ENCODE results near the gene DNAJC15.

The DNAJC15 gene

GRCh38 chr13:43008596-43008995 is 14.8 kb upstream of the DNAJC15 start:
- POLR2A ChIA-PET, result no interaction called here
- no peak for TF ChIP-seq CTCF (IDR thresholded peaks at IDR 0.05; ENCODE audit: control extremely low read depth, extremely low read depth, low read depth, missing control alignments)
- CTCF ChIA-PET, result no interaction called here
- DNase-seq (ENCODE audit: extremely low spot score), result no peak

- no peak for TF ChIP-seq CTCF (IDR thresholded peaks at IDR 0.05; ENCODE audit: control extremely low read depth, extremely low read depth, low read depth, missing control alignments)
- no peak for DNase-seq (ENCODE audit: extremely low spot score)
- ChIA-PET POLR2A (no interaction called here), CTCF (no interaction called here)
Measured at GRCh38 chr13:43009506-43009905, 13.9 kb upstream of the DNAJC15 start.

- CTCF ChIA-PET, result interaction anchor here (0.8 to 1.5 kb wide), 7 partner anchors 9 to 751 kb away, joined by 3 to 7 read pairs (median 3); partner anchors contain the start of gene DNAJC15
- POLR2A ChIA-PET, result no interaction called here
- no peak for DNase-seq (ENCODE audit: extremely low spot score)
- TF ChIP-seq CTCF (IDR thresholded peaks at IDR 0.05; ENCODE audit: control extremely low read depth, extremely low read depth, low read depth, missing control alignments), result no peak
Measured at GRCh38 chr13:43014162-43014561, 9.2 kb upstream of the DNAJC15 start.

GRCh38 chr13:43016226-43016625 is 7.2 kb upstream of the DNAJC15 start:
- ChIA-PET POLR2A (no interaction called here), CTCF (interaction anchor here (0.8 kb wide), 1 partner anchor 9 kb away, joined by 3 read pairs; no protein-coding TSS in a partner anchor)
- no peak for TF ChIP-seq CTCF (IDR thresholded peaks at IDR 0.05; ENCODE audit: control extremely low read depth, extremely low read depth, low read depth, missing control alignments)
- no peak for DNase-seq (ENCODE audit: extremely low spot score)

- CTCF ChIA-PET, result interaction anchor here (0.8 to 1.2 kb wide), 2 partner anchors 17 to 50 kb away, joined by 3 to 6 read pairs; no protein-coding TSS in a partner anchor
Measured at GRCh38 chr13:43019811-43020210, 3.6 kb upstream of the DNAJC15 start.

GRCh38 chr13:43020794-43021193 is 2.6 kb upstream of the DNAJC15 start:
- no peak for DNase-seq (ENCODE audit: extremely low spot score)
- ChIA-PET CTCF (no interaction called here), POLR2A (no interaction called here)
- no peak for TF ChIP-seq CTCF (IDR thresholded peaks at IDR 0.05; ENCODE audit: control extremely low read depth, extremely low read depth, low read depth, missing control alignments)

More at GRCh38 chr13:43019811-43020210, 3.6 kb upstream of the DNAJC15 start:
- DNase-seq (ENCODE audit: extremely low spot score), result no peak
- TF ChIP-seq CTCF (IDR thresholded peaks at IDR 0.05; ENCODE audit: control extremely low read depth, extremely low read depth, low read depth, missing control alignments), result no peak
- POLR2A ChIA-PET, result no interaction called here

All from GM10248 (cell line).